Regular cardiac myocyte (primary cell): ENCODE results near the gene RSF1. TPM values are rescaled to one million over a fixed set of nuclear protein-coding genes. Genes with fewer than 3 reads are reported as not detected.

Source experiments
- total RNA-seq: library from RNA; depleted of rRNA; stranded (reverse); fragments of >200 nt; gene quantifications from 2 replicates; pipeline ENCODE4 v1.2.3, GENCODE V29; 2014

The RSF1 gene, protein sequence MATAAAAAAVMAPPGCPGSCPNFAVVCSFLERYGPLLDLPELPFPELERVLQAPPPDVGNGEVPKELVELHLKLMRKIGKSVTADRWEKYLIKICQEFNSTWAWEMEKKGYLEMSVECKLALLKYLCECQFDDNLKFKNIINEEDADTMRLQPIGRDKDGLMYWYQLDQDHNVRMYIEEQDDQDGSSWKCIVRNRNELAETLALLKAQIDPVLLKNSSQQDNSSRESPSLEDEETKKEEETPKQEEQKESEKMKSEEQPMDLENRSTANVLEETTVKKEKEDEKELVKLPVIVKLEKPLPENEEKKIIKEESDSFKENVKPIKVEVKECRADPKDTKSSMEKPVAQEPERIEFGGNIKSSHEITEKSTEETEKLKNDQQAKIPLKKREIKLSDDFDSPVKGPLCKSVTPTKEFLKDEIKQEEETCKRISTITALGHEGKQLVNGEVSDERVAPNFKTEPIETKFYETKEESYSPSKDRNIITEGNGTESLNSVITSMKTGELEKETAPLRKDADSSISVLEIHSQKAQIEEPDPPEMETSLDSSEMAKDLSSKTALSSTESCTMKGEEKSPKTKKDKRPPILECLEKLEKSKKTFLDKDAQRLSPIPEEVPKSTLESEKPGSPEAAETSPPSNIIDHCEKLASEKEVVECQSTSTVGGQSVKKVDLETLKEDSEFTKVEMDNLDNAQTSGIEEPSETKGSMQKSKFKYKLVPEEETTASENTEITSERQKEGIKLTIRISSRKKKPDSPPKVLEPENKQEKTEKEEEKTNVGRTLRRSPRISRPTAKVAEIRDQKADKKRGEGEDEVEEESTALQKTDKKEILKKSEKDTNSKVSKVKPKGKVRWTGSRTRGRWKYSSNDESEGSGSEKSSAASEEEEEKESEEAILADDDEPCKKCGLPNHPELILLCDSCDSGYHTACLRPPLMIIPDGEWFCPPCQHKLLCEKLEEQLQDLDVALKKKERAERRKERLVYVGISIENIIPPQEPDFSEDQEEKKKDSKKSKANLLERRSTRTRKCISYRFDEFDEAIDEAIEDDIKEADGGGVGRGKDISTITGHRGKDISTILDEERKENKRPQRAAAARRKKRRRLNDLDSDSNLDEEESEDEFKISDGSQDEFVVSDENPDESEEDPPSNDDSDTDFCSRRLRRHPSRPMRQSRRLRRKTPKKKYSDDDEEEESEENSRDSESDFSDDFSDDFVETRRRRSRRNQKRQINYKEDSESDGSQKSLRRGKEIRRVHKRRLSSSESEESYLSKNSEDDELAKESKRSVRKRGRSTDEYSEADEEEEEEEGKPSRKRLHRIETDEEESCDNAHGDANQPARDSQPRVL (N-terminal part only)
- total RNA-seq: 51.6 and 57.5 TPM in 2 replicates

GRCh38 chr11:77820565-77821348 lies at the start of gene RSF1, which contains the start of gene AAMDC:
Gene RSF1 (minus strand): TSS chr11:77820722. CDS start chr11:77820714, 8 bp downstream.
Gene AAMDC (plus strand): TSS chr11:77821144. CDS start chr11:77842497, 21,353 bp downstream.

GRCh38 chr11:77637345-77638165 lies 183.0 kb downstream of the RSF1 start, which contains the start of gene CLNS1A:
Gene CLNS1A (minus strand): TSS chr11:77637794. CDS start chr11:77637714, 80 bp downstream.

Other genes starting within 250 kb of the RSF1 start
- 1.2 and 2.3 TPM in 2 replicates for gene AQP11, start 230.8 kb downstream of the RSF1 start, total RNA-seq
- gene CLNS1A, start 182.9 kb downstream of the RSF1 start, total RNA-seq: 131 and 160 TPM in 2 replicates
- 37.8 and 42.9 TPM in 2 replicates for gene AAMDC, start 422 bp upstream of the RSF1 start, total RNA-seq
- gene INTS4, start 173.9 kb upstream of the RSF1 start, total RNA-seq: 37.2 and 41.4 TPM in 2 replicates
- 0.56 and 1.9 TPM in 2 replicates for gene KCTD14, start 202.6 kb upstream of the RSF1 start, total RNA-seq
- not detected in 2 replicates for gene THRSP, start 243.1 kb upstream of the RSF1 start, total RNA-seq